ENCODE results near the gene KRT72.

DNA sequence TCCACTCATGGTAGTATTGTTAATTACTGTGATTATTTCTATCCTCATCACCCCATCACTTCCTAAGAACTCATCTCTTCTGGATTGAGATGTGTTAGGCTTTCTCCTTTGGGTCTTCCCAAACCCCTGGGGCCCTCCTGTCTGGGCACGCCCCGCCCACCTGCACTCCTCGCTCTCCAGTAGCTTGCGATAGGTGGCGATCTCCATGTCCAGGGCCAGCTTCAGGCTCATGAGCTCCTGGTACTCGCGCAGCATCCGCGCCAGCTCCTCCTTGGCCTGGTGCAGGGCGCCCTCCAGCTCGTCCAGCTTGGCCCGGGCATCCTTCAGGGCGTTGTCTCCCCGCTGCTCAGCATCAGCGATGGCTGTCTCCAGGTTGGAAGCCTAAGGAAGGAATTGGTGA lies 55.1 kb downstream of the KRT72 start:
- TF ChIP-seq POLR2A (IDR thresholded peaks at IDR 0.05; ENCODE audit: low read length) = no peak
- TF ChIP-seq GATA1 (IDR thresholded peaks at IDR 0.05; ENCODE audit: low read depth, low read length) = no peak
